OCI-LY7 (cell line): ENCODE data around the gene SLC6A14. TPM values are rescaled to one million over a fixed set of nuclear protein-coding genes. Genes with fewer than 3 reads are reported as not detected.

Experiments used
- BruUV-seq: library from RNA; stranded (reverse); fragments of 400-500 nt; replicated peaks from 2 replicates; lab custom pipeline; 2021; lab: Mats Ljungman, UMichigan
- CTCF ChIA-PET: fragments of 300-600 bp; sonication (Branson Sonifier 250); formaldehyde crosslinking; loops from one replicate; lab custom pipeline; 2022; ENCODE audit warnings: antibody characterized with exemption; ENCODE audit not compliant: unreplicated experiment; lab: Charles Lee
- POLR2A ChIA-PET: fragments of 300-600 bp; sonication (Branson Sonifier 250); formaldehyde crosslinking; loops from one replicate; lab custom pipeline; 2022; ENCODE audit warnings: antibody characterized with exemption; lab: Charles Lee
- DNase-seq: peaks from one replicate; pipeline ENCODE4 v3.0.0-alpha.2; 2015; ENCODE audit warnings: low spot score
- H2AFZ ChIP-seq: fragments of 200-600 bp; sonication (generic), shearing (Covaris generic); 2 replicates; pipeline ENCODE4 v1.6.1; 2014; ENCODE audit warnings: mild to moderate bottlenecking, antibody characterized with exemption, low read length, moderate library complexity
- H3K27ac ChIP-seq: fragments of 200-600 bp; sonication (generic); 2 replicates; pipeline ENCODE4 v1.5.1; 2014; ENCODE audit warnings: mixed run types, low read depth, mild to moderate bottlenecking, moderate library complexity, low read length, inconsistent platforms; ENCODE audit not compliant: poor library complexity, severe bottlenecking
- H3K36me3 ChIP-seq: fragments of 200-600 bp; sonication (generic); 2 replicates; pipeline ENCODE4 v1.6.1; 2014; ENCODE audit warnings: mild to moderate bottlenecking, antibody characterized with exemption, low read length, moderate library complexity, mixed read lengths; ENCODE audit not compliant: insufficient read depth
- H3K4me1 ChIP-seq: fragments of 200-600 bp; sonication (generic); 2 replicates; pipeline ENCODE4 v1.5.1; 2014; ENCODE audit warnings: mild to moderate bottlenecking, low read length; ENCODE audit not compliant: insufficient read depth, poor library complexity, severe bottlenecking
- H3K4me2 ChIP-seq: fragments of 200-600 bp; sonication (generic); 2 replicates; pipeline ENCODE4 v1.6.1; 2014; ENCODE audit warnings: mild to moderate bottlenecking, low read length
- H3K4me3 ChIP-seq: fragments of 200-600 bp; sonication (generic); 2 replicates; pipeline ENCODE4 v1.5.1; 2014; ENCODE audit warnings: mild to moderate bottlenecking, low read depth, low read length; ENCODE audit not compliant: poor library complexity, severe bottlenecking
- H3K79me2 ChIP-seq: fragments of 200-600 bp; sonication (generic); 2 replicates; pipeline ENCODE4 v1.6.1; 2016; ENCODE audit warnings: low read depth, mild to moderate bottlenecking, low read length, moderate library complexity, mixed read lengths; ENCODE audit not compliant: insufficient read depth
- H3K9me2 ChIP-seq: fragments of 200-600 bp; sonication (generic); 2 replicates; pipeline ENCODE4 v1.6.1; 2016; ENCODE audit warnings: mild to moderate bottlenecking, low read length, mixed read lengths; ENCODE audit not compliant: insufficient read depth
- H3K9me3 ChIP-seq: fragments of 200-600 bp; sonication (generic); 2 replicates; pipeline ENCODE4 v1.6.1; 2014; ENCODE audit warnings: mild to moderate bottlenecking, mixed run types, low read length, mixed read lengths
- H4K20me1 ChIP-seq: fragments of 200-600 bp; sonication (generic); 2 replicates; pipeline ENCODE4 v1.6.1; 2014; ENCODE audit warnings: mild to moderate bottlenecking, antibody characterized with exemption, low read length, moderate library complexity, mixed read lengths; ENCODE audit not compliant: insufficient read depth
- EZH2phosphoT487 ChIP-seq: fragments of 200-600 bp; sonication (generic); IDR thresholded peaks from 2 replicates; pipeline ENCODE4 v1.6.1; 2018; ENCODE audit warnings: low read depth, borderline replicate concordance, mild to moderate bottlenecking, mixed run types, antibody characterized with exemption, low read length, moderate library complexity, mixed read lengths
- intact Hi-C: fragments of 100-400 bp; cut with micrococcal nuclease; formaldehyde crosslinking; loops from one replicate; pipeline ENCODE4 v1.10.0; 2022; ENCODE audit not compliant: unreplicated experiment
- total RNA-seq, 2 experiments: library from RNA; depleted of rRNA in 1 of 2; stranded (reverse); fragments of >200 nt in 1 of 2; shearing (Covaris generic) in 1 of 2; gene quantifications; 2 replicates each; pipeline ENCODE4 v1.2.3, GENCODE V29; 2014 to 2022
- TF ChIP-seq, protein P1 (sequence below): fragments of 200-600 bp; sonication (generic); conservative IDR thresholded peaks from 2 replicates; pipeline ENCODE4 v1.5.1; 2014; ENCODE audit warnings: mild to moderate bottlenecking, antibody characterized with exemption, low read length, moderate library complexity, mixed read lengths

Gene SLC6A14
- total RNA-seq, 2 experiments from 2014 or later, result not detected

DNA sequence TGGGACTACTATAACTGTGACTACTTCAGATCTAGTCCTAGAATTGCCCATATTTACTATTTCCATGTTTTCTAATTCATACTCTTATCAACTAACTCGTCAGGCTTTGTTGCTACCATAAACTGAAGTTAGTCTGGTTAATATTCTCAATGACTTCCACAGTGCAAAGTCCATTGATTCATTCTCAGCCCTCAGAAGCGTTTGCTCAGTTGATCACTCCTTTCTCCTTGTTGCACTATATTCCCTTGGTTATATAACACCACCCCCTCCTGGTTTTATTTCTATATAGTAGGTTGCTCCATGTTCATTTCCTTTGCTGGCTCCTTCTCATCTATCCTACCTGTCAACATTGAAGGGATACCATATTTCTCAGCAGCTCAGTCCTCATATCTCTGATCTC, 27.2 kb upstream of the SLC6A14 start:
- H3K79me2 ChIP-seq, result no peaks in the 10 kb centered on the region
- no peak overlapping the region for H3K4me2 ChIP-seq
- no TSS peak for BruUV-seq
- ChIA-PET CTCF (no interaction called here), POLR2A (no interaction called here)
- H2AFZ ChIP-seq, result no peak overlapping the region
- TF ChIP-seq, protein P1, sequence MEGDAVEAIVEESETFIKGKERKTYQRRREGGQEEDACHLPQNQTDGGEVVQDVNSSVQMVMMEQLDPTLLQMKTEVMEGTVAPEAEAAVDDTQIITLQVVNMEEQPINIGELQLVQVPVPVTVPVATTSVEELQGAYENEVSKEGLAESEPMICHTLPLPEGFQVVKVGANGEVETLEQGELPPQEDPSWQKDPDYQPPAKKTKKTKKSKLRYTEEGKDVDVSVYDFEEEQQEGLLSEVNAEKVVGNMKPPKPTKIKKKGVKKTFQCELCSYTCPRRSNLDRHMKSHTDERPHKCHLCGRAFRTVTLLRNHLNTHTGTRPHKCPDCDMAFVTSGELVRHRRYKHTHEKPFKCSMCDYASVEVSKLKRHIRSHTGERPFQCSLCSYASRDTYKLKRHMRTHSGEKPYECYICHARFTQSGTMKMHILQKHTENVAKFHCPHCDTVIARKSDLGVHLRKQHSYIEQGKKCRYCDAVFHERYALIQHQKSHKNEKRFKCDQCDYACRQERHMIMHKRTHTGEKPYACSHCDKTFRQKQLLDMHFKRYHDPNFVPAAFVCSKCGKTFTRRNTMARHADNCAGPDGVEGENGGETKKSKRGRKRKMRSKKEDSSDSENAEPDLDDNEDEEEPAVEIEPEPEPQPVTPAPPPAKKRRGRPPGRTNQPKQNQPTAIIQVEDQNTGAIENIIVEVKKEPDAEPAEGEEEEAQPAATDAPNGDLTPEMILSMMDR, result no peak
- no peak for TF ChIP-seq EZH2phosphoT487
- no peak for DNase-seq
- H3K36me3 ChIP-seq, result no peaks in the 10 kb centered on the region
- no peaks in the 10 kb centered on the region for H3K9me2 ChIP-seq
- H3K4me1 ChIP-seq, result no peaks in the 10 kb centered on the region
- H3K4me3 ChIP-seq, result no peak overlapping the region
- no peaks in the 10 kb centered on the region for H3K9me3 ChIP-seq
- H3K27ac ChIP-seq, result no peak overlapping the region
- H4K20me1 ChIP-seq, result no peaks in the 10 kb centered on the region
- intact Hi-C loops, result no loop called here

DNA sequence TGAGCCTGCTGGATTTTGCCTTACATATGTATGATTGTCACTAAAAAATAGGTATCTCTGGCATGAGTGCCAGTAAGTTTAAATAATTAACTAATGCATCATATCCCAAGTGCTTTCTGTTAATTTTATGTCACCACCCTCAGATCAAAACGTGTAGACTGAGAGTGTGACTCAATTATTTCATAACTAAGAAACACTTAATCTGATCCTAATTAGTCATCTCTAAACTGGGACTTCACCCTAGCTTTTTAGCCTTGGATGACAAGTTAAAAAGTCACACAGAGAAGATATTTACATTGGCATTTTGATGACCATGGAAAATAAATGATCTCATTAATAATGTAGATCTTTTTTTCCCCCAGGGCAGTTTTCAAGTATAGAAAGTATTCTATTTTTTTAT, 23.1 kb upstream of the SLC6A14 start:
- TF ChIP-seq EZH2phosphoT487, result no peak
- TF ChIP-seq, protein P1, result no peak
- H3K9me3 ChIP-seq, result no peaks in the 10 kb centered on the region
- H3K36me3 ChIP-seq, result no peaks in the 10 kb centered on the region
- H4K20me1 ChIP-seq, result no peaks in the 10 kb centered on the region
- H3K4me3 ChIP-seq, result no peak overlapping the region
- no peaks in the 10 kb centered on the region for H3K4me1 ChIP-seq
- H3K79me2 ChIP-seq, result no peaks in the 10 kb centered on the region
- H3K27ac ChIP-seq, result no peak overlapping the region
- no peaks in the 10 kb centered on the region for H3K9me2 ChIP-seq
- POLR2A ChIA-PET, result no interaction called here
- CTCF ChIA-PET, result no interaction called here
- H2AFZ ChIP-seq, result no peak overlapping the region
- intact Hi-C loops, result no loop called here
- BruUV-seq, result no TSS peak
- no peak for DNase-seq
- H3K4me2 ChIP-seq, result no peak overlapping the region

DNA sequence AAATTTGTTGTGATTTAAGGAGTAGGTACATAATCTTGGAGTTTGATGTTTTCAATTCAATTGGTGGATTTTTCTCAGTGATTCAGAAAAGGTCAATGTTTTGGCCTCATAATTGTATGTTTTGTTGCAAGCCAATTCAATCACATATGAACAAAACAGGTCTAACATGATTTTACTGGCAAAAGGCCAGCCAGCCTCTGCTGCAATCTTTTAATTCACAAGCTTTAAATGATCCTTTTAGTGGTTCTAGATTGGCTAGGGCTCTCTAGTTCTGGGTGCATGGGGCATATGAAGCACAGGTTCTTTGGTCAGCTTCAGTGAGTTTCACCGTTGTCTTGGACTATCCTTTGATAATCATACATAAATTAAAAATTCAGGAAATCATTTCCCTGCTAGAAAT, 19.2 kb upstream of the SLC6A14 start:
- ChIA-PET POLR2A (no interaction called here), CTCF (no interaction called here)
- TF ChIP-seq EZH2phosphoT487, result no peak
- TF ChIP-seq, protein P1, result no peak
- DNase-seq, result no peak
- no peaks in the 10 kb centered on the region for H3K36me3 ChIP-seq
- H3K4me3 ChIP-seq, result no peak overlapping the region
- H3K79me2 ChIP-seq, result no peaks in the 10 kb centered on the region
- no peaks in the 10 kb centered on the region for H3K9me3 ChIP-seq
- no peaks in the 10 kb centered on the region for H4K20me1 ChIP-seq
- BruUV-seq, result no TSS peak
- intact Hi-C loops, result no loop called here
- H2AFZ ChIP-seq, result no peak overlapping the region
- no peaks in the 10 kb centered on the region for H3K9me2 ChIP-seq
- no peaks in the 10 kb centered on the region for H3K4me1 ChIP-seq
- H3K4me2 ChIP-seq, result no peak overlapping the region
- H3K27ac ChIP-seq, result no peak overlapping the region
